ENCODE results near the gene SLC35A3.
"Not testable (repeated sequence)": the region's sequence is repeated elsewhere in the genome, so short reads cannot be mapped to it uniquely, and the experiment has no call there.

Gene SLC35A3

DNA sequence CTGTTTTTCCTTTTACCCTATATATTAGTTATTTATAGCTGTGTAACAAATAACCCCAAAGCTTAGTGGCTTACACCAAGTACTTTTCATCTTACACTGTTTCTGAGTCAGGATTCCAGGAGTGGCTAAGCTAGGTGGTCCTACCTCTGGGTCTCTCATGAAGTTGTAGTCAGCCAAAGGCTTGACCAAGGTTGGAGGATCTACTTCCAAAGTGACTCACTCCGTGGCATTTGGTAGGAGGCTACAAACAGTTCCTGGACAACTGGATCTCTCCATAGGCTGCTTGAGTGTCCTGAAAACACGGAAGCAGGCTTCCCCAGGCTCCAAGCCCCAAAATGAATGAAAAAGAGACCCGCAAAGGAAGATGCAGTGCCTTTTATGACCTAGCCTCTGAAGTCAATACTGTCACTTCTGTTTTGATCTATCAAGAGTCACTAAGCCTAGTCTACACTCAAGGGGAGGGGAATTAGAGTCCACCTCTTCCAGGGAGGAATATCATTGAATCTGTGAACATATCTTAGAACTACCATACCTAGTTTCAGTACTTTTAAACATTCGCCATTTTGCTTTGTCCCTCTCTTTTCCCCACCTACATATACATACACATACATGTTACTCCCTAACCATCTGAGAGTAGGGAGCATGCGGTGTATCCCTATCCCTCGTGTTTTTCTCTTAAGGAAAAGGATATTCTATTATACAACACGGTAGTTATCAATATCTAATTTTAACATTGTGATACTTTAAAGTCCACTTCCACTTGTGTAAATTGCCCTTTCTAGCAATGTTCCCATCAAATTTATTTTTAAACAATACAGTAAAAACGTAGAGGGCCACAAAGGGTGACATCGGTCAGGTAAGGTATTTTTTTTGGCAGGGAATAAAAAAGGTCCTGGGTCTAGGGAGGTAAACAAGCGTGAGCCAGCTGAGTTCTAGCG, 67.2 kb downstream of the SLC35A3 start:
- DNase-seq (ENCODE audit: low spot score): peak; percentile 30

DNA sequence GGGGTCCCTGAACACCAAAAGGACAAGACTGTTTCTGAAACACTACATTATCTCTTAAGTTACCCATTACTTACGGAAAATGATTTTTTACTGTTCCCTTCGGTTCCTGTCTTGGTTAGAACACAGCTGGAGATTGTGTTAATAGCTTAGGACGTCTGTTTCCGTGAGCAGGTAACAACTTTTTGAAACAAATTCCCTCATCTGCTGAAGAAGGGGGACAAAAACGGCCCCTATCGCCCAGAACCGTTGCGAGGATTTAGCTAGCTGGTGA, 67.8 kb downstream of the SLC35A3 start:
- no peak for DNase-seq (ENCODE audit: low spot score)

GRCh38 chr1:100037927-100038659, 68.3 kb downstream of the SLC35A3 start:
- peak; percentile 75 for DNase-seq (ENCODE audit: low spot score)

- DNase-seq (ENCODE audit: low spot score): peak; percentile 62
Measured at GRCh38 chr1:100038660-100039287, 69.0 kb downstream of the SLC35A3 start.

DNA sequence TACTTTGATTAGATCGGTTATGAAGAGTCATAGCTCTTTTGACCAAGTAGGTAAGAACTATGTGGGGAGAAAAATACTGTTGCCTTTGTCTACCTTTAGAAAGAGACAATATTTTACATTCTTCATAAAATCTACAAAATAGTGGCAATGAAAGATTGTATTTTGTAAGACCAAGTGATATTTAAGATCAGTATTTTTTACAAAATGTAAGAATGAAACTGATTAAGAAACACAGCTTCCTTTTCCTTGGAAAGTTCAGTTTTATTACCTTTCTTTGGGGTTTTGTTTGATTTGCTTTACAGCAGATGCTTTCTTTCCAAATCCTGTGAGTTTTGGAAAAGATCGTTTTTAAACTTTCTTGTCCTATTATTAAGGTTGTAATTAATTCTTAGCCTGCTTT, 69.8 kb downstream of the SLC35A3 start:
- DNase-seq (ENCODE audit: low spot score): peak; percentile 8

DNA sequence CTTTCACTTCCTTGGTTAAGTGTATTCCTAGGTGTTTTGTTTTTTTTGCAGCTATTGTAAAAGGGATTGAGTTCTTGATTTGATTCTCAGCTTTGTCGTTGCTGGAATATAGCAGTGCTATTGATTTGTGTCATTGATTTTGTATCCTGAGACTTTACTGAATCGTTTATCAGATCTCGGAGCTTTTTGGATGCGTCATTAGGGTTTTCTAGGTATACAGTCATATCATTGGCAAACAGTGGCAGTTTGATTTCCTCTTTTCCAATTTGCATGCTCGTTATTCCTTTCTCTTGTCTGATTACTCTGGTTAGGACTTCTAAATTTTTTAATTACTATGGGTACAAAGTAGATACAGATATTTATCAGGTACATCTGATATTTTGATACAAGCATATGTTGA, 75.4 kb downstream of the SLC35A3 start:
- DNase-seq (ENCODE audit: low spot score): no peak

GRCh38 chr1:100047235-100047708, 77.5 kb downstream of the SLC35A3 start:
- DNase-seq (ENCODE audit: low spot score): not testable (repeated sequence)

GRCh38 chr1:100050139-100050538, 80.3 kb downstream of the SLC35A3 start:
- DNase-seq (ENCODE audit: low spot score): no peak

- no peak for DNase-seq (ENCODE audit: low spot score)
Measured at GRCh38 chr1:100051401-100051800, 81.6 kb downstream of the SLC35A3 start.

GRCh38 chr1:100051893-100052292, 82.1 kb downstream of the SLC35A3 start:
- no peak for DNase-seq (ENCODE audit: low spot score)

DNA sequence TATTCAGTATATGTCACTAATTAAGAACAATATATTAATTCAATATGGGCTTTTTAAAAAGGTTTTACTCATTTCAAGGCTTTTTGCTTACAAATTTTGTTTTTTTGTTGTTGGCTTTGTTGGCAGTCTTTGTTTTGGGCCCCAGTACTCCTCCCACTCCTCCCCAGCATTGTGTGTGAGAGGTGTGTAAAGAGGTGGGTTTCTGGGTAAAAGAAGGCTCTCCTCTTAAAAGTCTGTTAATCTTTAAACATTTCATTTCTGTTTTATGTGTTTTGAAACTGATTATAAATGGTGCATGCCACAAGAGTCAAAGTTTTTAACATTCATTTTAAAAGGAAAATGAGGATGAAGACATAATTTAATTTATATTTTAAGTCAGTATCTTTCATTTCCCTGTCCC, 83.3 kb downstream of the SLC35A3 start:
- DNase-seq (ENCODE audit: low spot score): no peak

- DNase-seq (ENCODE audit: low spot score): no peak
Measured at GRCh38 chr1:100053727-100054126, 83.9 kb downstream of the SLC35A3 start.

DNA sequence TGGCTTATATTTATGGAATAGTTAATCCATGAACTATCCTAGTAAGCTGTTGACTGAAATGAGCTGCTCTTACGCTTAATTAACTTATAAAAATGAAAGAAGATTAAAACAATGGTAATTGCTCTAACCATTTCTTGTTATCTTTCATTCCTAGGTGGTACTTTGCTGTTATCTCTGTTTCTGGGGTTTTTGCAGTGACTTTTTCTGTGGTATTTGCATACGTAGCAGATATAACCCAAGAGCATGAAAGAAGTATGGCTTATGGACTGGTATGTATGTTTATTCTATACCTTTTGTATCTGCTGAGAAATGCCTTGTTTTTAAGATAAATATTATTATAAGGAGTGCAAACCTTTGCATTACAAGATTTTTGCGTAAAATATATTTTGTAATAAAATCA, 91.9 kb downstream of the SLC35A3 start:
- no peak for DNase-seq (ENCODE audit: low spot score)

DNA sequence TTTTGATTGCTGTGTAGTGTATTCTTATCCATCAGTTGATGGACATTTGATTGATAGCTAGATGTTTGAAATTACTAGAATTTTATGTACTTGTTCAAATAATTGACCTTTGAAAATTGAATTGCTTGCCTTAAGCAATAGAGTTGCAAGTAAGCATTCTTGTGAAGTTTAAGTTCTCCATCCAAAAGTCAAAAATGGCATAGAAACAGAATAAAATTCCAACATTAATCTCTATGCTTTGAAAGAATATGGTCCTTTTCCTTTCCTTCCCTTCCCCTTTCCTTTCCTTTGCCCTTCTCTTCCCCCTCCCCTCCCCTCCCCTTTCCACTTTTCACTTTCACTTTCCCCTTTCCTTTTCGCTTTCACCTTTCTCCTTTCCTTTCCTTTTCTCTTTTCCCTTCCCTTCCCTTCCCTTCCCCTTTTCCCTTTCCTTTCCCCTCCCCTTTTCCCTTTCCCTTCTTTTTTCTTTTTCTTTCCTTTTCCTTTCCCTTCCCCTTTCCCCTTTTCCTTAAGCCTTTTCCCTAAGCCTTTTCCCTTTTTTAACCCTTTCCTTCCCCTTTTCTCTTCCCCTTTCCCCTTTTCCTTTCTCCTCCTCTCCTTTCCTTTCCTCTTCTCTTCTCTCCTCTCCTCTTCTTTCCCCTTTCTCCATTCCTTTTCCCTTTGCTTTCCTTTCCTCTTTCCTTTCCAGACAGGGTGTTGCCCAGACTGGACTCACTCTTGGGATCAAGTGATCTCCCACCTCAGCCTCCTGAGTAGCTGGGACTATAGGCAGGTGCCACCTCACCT, 95.6 kb downstream of the SLC35A3 start:
- no peak for DNase-seq (ENCODE audit: low spot score)

- no peak for DNase-seq (ENCODE audit: low spot score)
Measured at GRCh38 chr1:100065969-100066227, 96.1 kb downstream of the SLC35A3 start.

DNA sequence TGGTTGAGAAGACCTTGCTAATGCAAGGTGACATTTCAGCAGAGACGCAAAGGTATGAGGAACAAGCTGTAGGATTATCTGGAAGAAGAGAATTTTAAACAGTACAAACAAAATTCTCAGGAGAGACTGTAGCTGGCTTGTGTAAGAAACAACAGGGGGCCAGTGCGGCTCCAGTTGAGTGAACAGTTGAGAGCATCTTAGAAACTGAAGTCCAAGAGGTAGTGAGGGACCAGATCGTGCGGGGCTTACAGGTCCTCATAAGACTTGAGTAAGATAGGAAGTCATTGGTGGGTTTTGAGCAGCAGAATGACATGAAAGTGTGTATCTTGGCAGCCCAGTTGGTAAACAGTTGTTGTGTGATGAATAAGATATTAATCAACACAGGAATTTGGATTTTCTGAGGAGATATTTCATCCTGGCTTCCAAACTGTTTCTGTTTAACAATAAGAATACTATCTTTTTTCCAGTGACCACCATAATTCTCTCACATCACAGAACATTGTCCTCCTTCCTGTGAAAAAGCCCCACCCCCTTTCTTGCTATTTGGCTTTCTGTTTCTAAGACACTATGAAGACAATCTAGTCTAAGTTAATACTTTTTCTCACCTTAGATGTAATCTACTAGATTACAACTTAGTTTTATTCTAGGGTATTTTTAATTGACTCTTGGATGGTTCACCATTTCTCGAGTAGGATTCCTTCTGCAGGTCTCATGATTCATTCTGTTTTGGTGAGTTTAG, 100.6 kb downstream of the SLC35A3 start:
- no peak for DNase-seq (ENCODE audit: low spot score)

DNA sequence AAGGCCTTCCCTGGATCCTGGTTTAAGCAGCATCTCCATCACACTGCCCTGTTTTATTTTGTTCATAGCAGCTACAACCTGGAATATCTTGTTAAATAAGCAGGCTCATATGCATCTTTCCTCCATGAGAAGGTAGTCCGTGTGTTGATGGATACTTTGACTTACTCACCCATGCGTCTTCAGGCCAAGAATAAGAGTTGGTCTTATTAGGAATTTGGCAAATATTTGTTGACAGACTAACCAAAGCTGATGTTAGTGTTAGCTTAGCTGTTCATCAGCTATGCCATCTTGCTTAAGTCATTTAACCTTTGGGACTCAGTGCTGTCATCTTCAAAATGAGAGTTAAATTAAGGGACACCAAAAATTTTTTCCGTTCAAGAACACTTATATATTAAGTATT, 103.7 kb downstream of the SLC35A3 start:
- no peak for DNase-seq (ENCODE audit: low spot score)

DNA sequence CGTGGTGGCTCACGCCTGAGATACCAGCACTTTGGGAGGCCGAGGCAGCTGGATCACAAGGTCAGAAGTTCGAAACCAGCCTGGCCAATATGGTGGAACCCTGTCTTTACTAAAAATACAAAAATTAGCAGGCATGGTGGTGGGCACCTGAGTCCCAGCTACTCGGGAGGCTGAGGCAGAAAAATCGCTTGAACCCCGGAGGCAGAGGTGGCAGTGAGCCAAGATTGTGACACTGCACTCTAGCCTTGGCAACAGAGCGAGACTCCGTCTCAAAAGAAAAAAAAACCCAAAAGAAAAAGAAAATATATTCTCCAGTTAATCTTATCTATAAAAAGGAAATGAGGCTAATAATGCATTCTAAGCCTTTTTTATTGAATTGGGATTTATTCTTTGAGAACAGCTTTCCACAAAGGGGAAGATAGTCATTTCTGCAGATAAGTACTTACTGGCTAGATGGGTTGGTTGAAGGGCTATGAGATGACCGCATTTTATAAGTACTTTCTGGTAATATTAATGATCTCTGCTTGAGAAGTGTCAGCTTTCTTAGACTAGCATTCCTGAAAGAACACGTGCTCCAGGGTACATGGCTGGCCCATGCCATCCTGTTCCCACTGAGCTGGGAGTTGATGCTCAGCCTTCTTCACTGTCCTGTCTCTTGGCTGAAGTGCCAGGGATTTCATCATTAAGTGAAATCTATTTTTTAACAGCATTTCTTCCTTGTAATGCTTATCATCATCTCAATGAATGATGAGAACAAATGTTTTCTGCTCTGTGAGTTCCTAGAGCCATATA, 105.0 kb downstream of the SLC35A3 start:
- no peak for DNase-seq (ENCODE audit: low spot score)

- no peak for DNase-seq (ENCODE audit: low spot score)
Measured at GRCh38 chr1:100075773-100076172, 106.0 kb downstream of the SLC35A3 start.

GRCh38 chr1:100076319-100076718, 106.5 kb downstream of the SLC35A3 start:
- DNase-seq (ENCODE audit: low spot score): no peak

- DNase-seq (ENCODE audit: low spot score): no peak
Measured at GRCh38 chr1:100076744-100077143, 106.9 kb downstream of the SLC35A3 start.
